ENCODE data around the gene TDRD3. TPM values are rescaled to one million over a fixed set of nuclear protein-coding genes. Genes with fewer than 3 reads are reported as not detected.
A peak's percentile ranks its signal among the peaks of the same experiment; 100 is the strongest.

The TDRD3 gene
- total and polyA plus RNA-seq, 4 experiments from 2014 or later: 4.9 to 34.9 (median 18.9) TPM

DNA sequence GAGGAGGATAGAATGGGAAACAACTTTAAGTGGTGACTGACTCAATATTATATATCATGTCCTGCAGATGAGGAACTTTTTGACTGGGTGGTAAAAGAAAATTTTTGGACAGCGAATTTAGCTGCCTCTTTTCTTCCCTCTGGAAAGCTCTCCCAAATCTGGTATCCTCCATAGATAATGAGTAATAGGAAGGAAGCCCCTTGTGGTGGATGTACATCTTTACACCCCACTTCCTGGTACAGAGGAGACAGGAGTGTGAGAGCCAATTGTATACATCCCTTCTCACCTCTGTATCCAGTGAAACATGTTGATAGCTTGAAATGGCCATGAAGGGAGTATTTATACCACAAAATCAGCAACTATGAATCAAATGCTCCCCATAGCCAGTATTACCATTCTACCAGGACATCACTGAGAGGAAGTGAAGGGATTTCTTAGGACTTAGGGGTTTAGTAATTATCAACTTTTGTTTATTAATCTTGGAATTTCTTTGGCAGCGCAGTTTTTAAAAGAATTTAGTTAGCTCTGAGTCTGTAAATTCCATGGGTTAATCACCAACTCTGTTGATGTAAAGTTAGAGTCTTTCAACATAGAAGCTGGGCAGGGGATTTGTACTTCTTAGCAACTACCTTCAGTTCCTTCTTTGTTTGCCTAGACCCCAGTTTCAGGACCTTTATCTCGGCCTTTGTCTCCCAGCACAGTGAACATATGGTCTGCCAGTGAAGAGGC is 17.0 kb upstream of the TDRD3 start:
- Mint-ChIP-seq H3K27me3 (peaks cover 8 to 12% of the 10 kb centered on the region in 2 donors), H3K27ac (no peak overlapping the region), H3K4me1 (peaks cover 0 to 3% (median under 1%) of the 10 kb centered on the region in 4 donors), H3K4me3 (no peak overlapping the region), H3K9me3 (peaks cover 0 to 3% (median 0%) of the 10 kb centered on the region in 8 donors), H3K36me3 (no peaks in the 10 kb centered on the region)
- no peak for DNase-seq
- H3K27ac ChIP-seq (ENCODE audit: low read depth, low read length): no peak overlapping the region
- POLR2A ChIA-PET (ENCODE audit: partially characterized antibody): no interaction called here
- H3K4me1 ChIP-seq (ENCODE audit: insufficient read depth, low read length): no peaks in the 10 kb centered on the region
- intact Hi-C loops (cut with micrococcal nuclease): no loop called here
- CTCF ChIA-PET (ENCODE audit: partially characterized antibody): interaction anchor here (1.0 to 1.4 kb wide), 2 partner anchors 10 to 33 kb away, joined by 4 read pairs; no protein-coding TSS in a partner anchor
- no peaks in the 10 kb centered on the region for H3K27me3 ChIP-seq (ENCODE audit: insufficient read depth, low read length)
- no peaks in the 10 kb centered on the region for H3K36me3 ChIP-seq (ENCODE audit: insufficient read depth, low read length)
- H3K4me3 ChIP-seq (ENCODE audit: low read length in 2 of 2): no peak overlapping the region
- no peaks in the 10 kb centered on the region for H3K9me3 ChIP-seq (ENCODE audit: control insufficient read depth in 1 of 2, low read length in 2 of 2)

DNA sequence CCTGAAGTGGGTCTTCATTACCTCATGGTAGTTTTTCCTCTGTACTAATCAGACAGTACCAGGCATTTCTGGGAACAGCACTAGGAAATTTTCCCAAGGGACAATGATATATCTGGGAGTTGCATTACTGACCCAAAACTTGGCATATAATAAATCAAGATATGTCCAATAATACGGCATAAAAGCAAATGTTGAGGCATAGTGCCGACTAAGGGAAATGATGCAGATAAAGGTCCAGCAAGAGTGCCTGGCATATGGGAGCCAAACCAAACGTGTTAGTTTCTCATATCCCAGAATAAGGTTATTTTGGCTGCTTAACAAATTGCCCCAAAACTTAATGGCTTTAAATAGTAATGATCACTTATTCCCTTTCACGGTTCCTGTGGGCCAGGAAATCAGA is 12.1 kb upstream of the TDRD3 start:
- Mint-ChIP-seq H3K4me3 (no peak overlapping the region), H3K4me1 (no peaks in the 10 kb centered on the region), H3K9me3 (peaks cover 0 to 2% (median 0%) of the 10 kb centered on the region in 8 donors), H3K27ac (no peak overlapping the region), H3K27me3 (peaks cover 11 to 13% of the 10 kb centered on the region in 2 donors), H3K36me3 (no peaks in the 10 kb centered on the region)
- H3K4me3 ChIP-seq (ENCODE audit: low read length in 2 of 2): no peak overlapping the region
- no peaks in the 10 kb centered on the region for H3K27me3 ChIP-seq (ENCODE audit: insufficient read depth, low read length)
- CTCF ChIA-PET (ENCODE audit: partially characterized antibody): interaction anchor here (1.8 kb wide), 1 partner anchor 993 kb away, joined by 4 read pairs; no protein-coding TSS in a partner anchor
- intact Hi-C loops (cut with micrococcal nuclease): no loop called here
- H3K36me3 ChIP-seq (ENCODE audit: insufficient read depth, low read length): no peaks in the 10 kb centered on the region
- H3K9me3 ChIP-seq (ENCODE audit: control insufficient read depth in 1 of 2, low read length in 2 of 2): no peaks in the 10 kb centered on the region
- no peak overlapping the region for H3K27ac ChIP-seq (ENCODE audit: low read depth, low read length)
- no peak for DNase-seq
- POLR2A ChIA-PET (ENCODE audit: partially characterized antibody): no interaction called here
- no peaks in the 10 kb centered on the region for H3K4me1 ChIP-seq (ENCODE audit: insufficient read depth, low read length)

DNA sequence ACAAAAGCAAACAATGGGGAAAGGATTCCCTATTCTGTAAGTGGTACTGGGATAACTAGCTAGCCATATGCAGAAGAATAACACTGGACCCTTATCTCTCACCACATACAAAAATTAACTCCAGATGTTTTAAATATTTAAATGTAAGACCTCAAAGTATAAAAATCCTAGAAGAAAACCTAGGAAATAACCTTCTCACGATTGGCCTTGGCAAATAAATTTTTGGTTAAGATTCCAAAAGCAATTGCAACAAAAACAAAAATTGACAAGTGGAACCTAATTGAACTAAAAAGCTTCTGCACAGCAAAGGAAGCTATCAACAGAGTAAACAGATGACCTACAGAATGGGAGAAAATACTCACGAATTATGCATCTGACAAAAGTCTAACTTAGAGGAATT is 10.8 kb upstream of the TDRD3 start:
- H3K4me1 ChIP-seq (ENCODE audit: insufficient read depth, low read length): no peaks in the 10 kb centered on the region
- intact Hi-C loops (cut with micrococcal nuclease): no loop called here
- Mint-ChIP-seq H3K36me3 (no peaks in the 10 kb centered on the region), H3K27me3 (peaks cover 11% of the 10 kb centered on the region in 2 donors), H3K9me3 (no peaks in the 10 kb centered on the region), H3K4me1 (no peaks in the 10 kb centered on the region), H3K27ac (no peak overlapping the region), H3K4me3 (no peak overlapping the region)
- no peak overlapping the region for H3K27ac ChIP-seq (ENCODE audit: low read depth, low read length)
- no peak for DNase-seq
- H3K36me3 ChIP-seq (ENCODE audit: insufficient read depth, low read length): no peaks in the 10 kb centered on the region
- no peak overlapping the region for H3K4me3 ChIP-seq (ENCODE audit: low read length in 2 of 2)
- ChIA-PET CTCF (ENCODE audit: partially characterized antibody) (interaction anchor here (1.8 kb wide), 1 partner anchor 995 kb away, joined by 4 read pairs; no protein-coding TSS in a partner anchor), POLR2A (ENCODE audit: partially characterized antibody) (no interaction called here)
- H3K9me3 ChIP-seq (ENCODE audit: control insufficient read depth in 1 of 2, low read length in 2 of 2): no peaks in the 10 kb centered on the region
- H3K27me3 ChIP-seq (ENCODE audit: insufficient read depth, low read length): no peaks in the 10 kb centered on the region

DNA sequence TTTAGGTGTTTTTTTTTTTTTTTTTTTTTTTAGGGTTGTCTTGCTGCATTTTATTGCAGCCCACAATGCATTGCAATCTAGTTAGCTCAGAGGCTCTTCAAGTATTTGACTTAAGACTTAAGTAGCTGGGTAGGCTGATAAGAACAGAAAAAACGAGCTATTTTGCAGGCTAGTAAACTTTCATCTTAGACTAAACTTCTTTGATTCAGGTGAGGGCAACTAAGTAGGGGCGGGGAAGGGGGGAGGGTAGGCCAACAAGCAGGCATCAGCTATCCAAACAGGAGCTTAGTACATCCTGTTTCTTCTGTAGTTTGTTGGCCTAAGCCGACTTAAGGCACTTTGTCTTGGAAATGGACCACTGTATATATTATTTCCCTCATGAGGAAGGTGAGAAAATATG is 4.9 kb upstream of the TDRD3 start:
- no peak overlapping the region for H3K27ac Mint-ChIP-seq
- CTCF ChIA-PET (ENCODE audit: partially characterized antibody): interaction anchor here (0.6 to 1.8 kb wide), 2 partner anchors 57 to 624 kb away, joined by 3 read pairs; no protein-coding TSS in a partner anchor

DNA sequence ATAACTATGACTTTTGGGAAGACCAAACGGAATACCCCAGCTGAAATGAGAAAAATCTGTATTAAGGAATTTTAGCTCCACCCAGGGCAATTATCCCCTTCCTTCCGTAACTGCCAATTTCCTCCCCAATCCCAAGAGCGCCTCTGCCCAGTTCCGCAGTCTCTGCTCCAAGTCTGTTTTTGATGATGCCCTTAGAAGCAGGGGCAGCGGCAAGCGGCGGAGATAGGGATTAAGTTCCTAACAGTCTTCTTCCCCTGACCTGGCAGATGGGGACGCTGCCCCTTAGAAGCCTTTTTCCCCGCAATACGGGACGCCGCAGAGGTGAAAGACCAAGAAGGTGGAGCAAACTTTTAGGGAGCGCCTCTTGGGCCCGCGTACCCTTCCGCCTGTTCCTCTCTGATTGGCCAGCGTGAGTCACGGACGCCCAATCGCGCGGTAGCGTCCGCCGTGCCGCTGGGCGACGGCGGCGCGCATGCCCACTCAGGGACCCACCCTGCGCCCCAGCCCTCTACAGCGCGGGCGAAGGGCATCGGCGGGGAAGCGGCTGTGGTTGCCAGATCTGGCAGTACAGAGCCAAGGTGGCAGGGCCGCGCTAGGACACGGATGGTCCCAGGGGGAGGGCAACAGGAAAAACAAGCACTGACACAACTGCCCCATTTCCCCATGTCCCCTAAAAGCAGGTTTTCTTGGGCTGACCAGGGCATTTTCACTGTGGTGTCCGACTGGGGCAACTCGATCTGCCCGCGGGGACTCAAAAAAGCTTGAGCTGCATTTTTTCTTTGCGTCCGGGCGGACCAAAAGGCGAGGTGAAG is 843 bp upstream of the TDRD3 start:
- H3K9me3 Mint-ChIP-seq: no peaks in the 10 kb centered on the region
- Histone ChIP-seq H3K36me3 (ENCODE audit: insufficient read depth, low read length) (no peaks in the 10 kb centered on the region), H3K27me3 (ENCODE audit: insufficient read depth, low read length) (no peaks in the 10 kb centered on the region), H3K9me3 (ENCODE audit: control insufficient read depth in 1 of 2, low read length in 2 of 2) (no peaks in the 10 kb centered on the region), H3K27ac (ENCODE audit: low read depth, low read length) (peak overlapping the region; percentile 76), H3K4me1 (ENCODE audit: insufficient read depth, low read length) (peaks cover 30% of the 10 kb centered on the region), H3K4me3 (ENCODE audit: low read length in 2 of 2) (peak overlapping the region; percentile 67 to 88)
- POLR2A ChIA-PET (ENCODE audit: partially characterized antibody): interaction anchor here (0.9 to 1.4 kb wide), 7 partner anchors 14 to 1005 kb away, joined by 3 to 8 read pairs (median 4); no protein-coding TSS in a partner anchor
- CTCF ChIA-PET (ENCODE audit: partially characterized antibody): interaction anchor here (0.8 to 5.9 kb wide), 4 partner anchors 17 to 1004 kb away, joined by 3 to 30 read pairs (median 6); no protein-coding TSS in a partner anchor
- peak; percentile 82 to 87 (median 86) for DNase-seq
- H3K4me3 Mint-ChIP-seq: peak overlapping the region; percentile 90 to 96 (median 95)
- H3K36me3 Mint-ChIP-seq: peaks cover 0 to 9% of the 10 kb centered on the region in 2 donors
- intact Hi-C loops (cut with micrococcal nuclease): loop anchor here (1.0 to 2.0 kb wide), 3 partner anchors 24 to 231 kb away; no protein-coding TSS in a partner anchor
- peak overlapping the region; percentile 90 to 97 (median 96) for H3K27ac Mint-ChIP-seq
- no peaks in the 10 kb centered on the region for H3K27me3 Mint-ChIP-seq
- H3K4me1 Mint-ChIP-seq: peaks cover 19 to 41% (median 24%) of the 10 kb centered on the region in 4 donors

More for the DNA sequence above, 4.9 kb upstream of the TDRD3 start:
- Histone ChIP-seq H3K27me3 (ENCODE audit: insufficient read depth, low read length) (no peaks in the 10 kb centered on the region), H3K4me1 (ENCODE audit: insufficient read depth, low read length) (peaks cover 5% of the 10 kb centered on the region), H3K36me3 (ENCODE audit: insufficient read depth, low read length) (no peaks in the 10 kb centered on the region), H3K4me3 (ENCODE audit: low read length in 2 of 2) (no peak overlapping the region), H3K9me3 (ENCODE audit: control insufficient read depth in 1 of 2, low read length in 2 of 2) (no peaks in the 10 kb centered on the region), H3K27ac (ENCODE audit: low read depth, low read length) (no peak overlapping the region)
- POLR2A ChIA-PET (ENCODE audit: partially characterized antibody): no interaction called here
- H3K36me3 Mint-ChIP-seq: peaks cover 0 to 6% of the 10 kb centered on the region in 2 donors
- intact Hi-C loops (cut with micrococcal nuclease): no loop called here
- no peak for DNase-seq
- H3K9me3 Mint-ChIP-seq: no peaks in the 10 kb centered on the region
- H3K4me1 Mint-ChIP-seq: peaks cover 1 to 14% (median 4%) of the 10 kb centered on the region in 4 donors
- H3K27me3 Mint-ChIP-seq: peaks cover 0 to 2% of the 10 kb centered on the region in 2 donors
- H3K4me3 Mint-ChIP-seq: no peak overlapping the region

DNA sequence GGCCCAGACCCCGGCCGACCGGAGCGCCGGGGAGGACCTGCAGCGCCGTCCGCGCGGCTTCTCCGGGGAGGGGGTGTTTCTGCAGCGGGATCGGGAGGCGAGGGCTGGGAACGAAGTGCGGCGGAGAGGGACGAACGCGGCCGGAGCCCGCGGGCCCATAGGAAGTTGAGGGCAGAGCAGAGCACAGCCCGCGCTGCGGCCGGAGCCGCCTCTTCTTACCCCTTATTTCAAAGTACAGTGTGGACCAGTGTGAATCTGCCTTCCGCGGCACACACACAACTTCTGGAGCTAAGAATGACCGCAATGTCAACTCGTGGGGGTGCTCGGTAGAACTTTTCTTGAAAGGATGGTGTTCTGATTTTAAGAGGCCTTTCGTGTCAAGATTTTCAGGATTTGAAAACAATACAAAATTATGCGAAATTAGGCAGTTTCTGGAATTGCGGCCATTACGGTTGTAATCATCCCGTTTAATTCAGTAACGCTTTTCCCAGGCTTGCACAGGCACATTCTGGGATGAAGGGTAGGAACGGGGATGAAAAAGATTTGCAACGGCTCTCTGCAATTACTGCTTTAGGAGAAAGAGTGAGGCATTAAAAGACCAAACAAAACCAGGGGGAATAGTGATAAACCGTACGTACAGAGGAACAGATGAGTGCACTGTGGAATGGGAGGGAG is 821 bp downstream of the TDRD3 start:
- peak overlapping the region; percentile 76 for H3K27ac ChIP-seq (ENCODE audit: low read depth, low read length)
- H3K4me1 ChIP-seq (ENCODE audit: insufficient read depth, low read length): peaks cover 34% of the 10 kb centered on the region
- peak in 2 of 5 donors; percentile 46 to 65 for DNase-seq
- peak overlapping the region; percentile 87 to 95 (median 92) for H3K4me3 Mint-ChIP-seq
- H3K36me3 Mint-ChIP-seq: peaks cover 0 to 9% of the 10 kb centered on the region in 2 donors
- no peaks in the 10 kb centered on the region for H3K36me3 ChIP-seq (ENCODE audit: insufficient read depth, low read length)
- no peaks in the 10 kb centered on the region for H3K27me3 ChIP-seq (ENCODE audit: insufficient read depth, low read length)
- intact Hi-C loops (cut with micrococcal nuclease): loop anchor here (2.0 kb wide), 1 partner anchor 233 kb away; no protein-coding TSS in a partner anchor
- CTCF ChIA-PET (ENCODE audit: partially characterized antibody): interaction anchor here (0.9 to 5.9 kb wide), 5 partner anchors 9 to 1007 kb away, joined by 3 to 30 read pairs (median 5); no protein-coding TSS in a partner anchor
- H3K4me3 ChIP-seq (ENCODE audit: low read length in 2 of 2): peak overlapping the region; percentile 26 to 57
- H3K4me1 Mint-ChIP-seq: peaks cover 21 to 53% (median 29%) of the 10 kb centered on the region in 4 donors
- POLR2A ChIA-PET (ENCODE audit: partially characterized antibody): interaction anchor here (0.7 to 1.5 kb wide), 2 partner anchors 9 to 14 kb away, joined by 3 to 4 read pairs; no protein-coding TSS in a partner anchor
- H3K27me3 Mint-ChIP-seq: no peaks in the 10 kb centered on the region
- H3K9me3 ChIP-seq (ENCODE audit: control insufficient read depth in 1 of 2, low read length in 2 of 2): no peaks in the 10 kb centered on the region
- peak overlapping the region; percentile 89 to 97 (median 96) for H3K27ac Mint-ChIP-seq
- H3K9me3 Mint-ChIP-seq: no peaks in the 10 kb centered on the region

All from CD4-positive, alpha-beta memory T cell (primary cell).